ENCODE measurements around the gene MGAT1. TPM values are rescaled to one million over a fixed set of nuclear protein-coding genes. Genes with fewer than 3 reads are reported as not detected.
"Not testable (repeated sequence)": the region's sequence is repeated elsewhere in the genome, so short reads cannot be mapped to it uniquely, and the experiment has no call there.

Gene MGAT1
- total RNA-seq = 100 to 1,000 TPM; 150 to 160 TPM
- long read RNA-seq, donor 1, transcript MGAT1-203 (3 exons, 3,077 nt) = minor isoform, 8 of 161 reads
- long read RNA-seq, donor 1, transcript MGAT1-204 (2 exons, 1,919 nt) = minor isoform, 10 of 161 reads
- long read RNA-seq, donor 1, transcript MGAT1-201 (2 exons, 2,761 nt) = major isoform, 81 of 161 reads
- long read RNA-seq, donor 1, partial matches to known transcripts = 4 of 161 reads
- long read RNA-seq, donor 1, other reads (novel, unspliced or antisense) = 54 of 161 reads
- long read RNA-seq, donor 2, transcript MGAT1-203 (3 exons, 3,077 nt) = minor isoform, 11 of 655 reads
- long read RNA-seq, donor 2, transcript MGAT1-201 (2 exons, 2,761 nt) = major isoform, 486 of 655 reads
- long read RNA-seq, donor 2, transcript MGAT1-204 (2 exons, 1,919 nt) = minor isoform, 12 of 655 reads
- long read RNA-seq, donor 2, partial matches to known transcripts = 1 of 655 reads
- long read RNA-seq, donor 2, other reads (novel, unspliced or antisense) = 138 of 655 reads

GRCh38 chr5:180802325-180803180 is at the start of gene MGAT1:
Gene MGAT1, minus strand, starts transcription at chr5:180802806. Its CDS starts 9,835 bp downstream, at chr5:180792971.
- intact Hi-C loops (cut with DNase I) = no loop called here

GRCh38 chr5:180850434-180851078 is 48.0 kb upstream of the MGAT1 start:
- intact Hi-C loops (cut with DNase I) = no loop called here
- no peak for DNase-seq (ENCODE audit: low spot score)

More at GRCh38 chr5:180802325-180803180, at the start of gene MGAT1:
- peak; percentile 97 for DNase-seq (ENCODE audit: low spot score)

- no peak for DNase-seq (ENCODE audit: low spot score)
- intact Hi-C loops (cut with DNase I) = no loop called here
These were observed 47.2 kb upstream of the MGAT1 start for GRCh38 chr5:180849827-180850226.

- intact Hi-C loops (cut with DNase I) = no loop called here
- no peak for DNase-seq (ENCODE audit: low spot score)
These were observed 46.3 kb upstream of the MGAT1 start for GRCh38 chr5:180848878-180849277.

- intact Hi-C loops (cut with DNase I) = no loop called here
- no peak for DNase-seq (ENCODE audit: low spot score)
These were observed 45.7 kb upstream of the MGAT1 start for GRCh38 chr5:180848265-180848664.

GRCh38 chr5:180847026-180847425 is 44.4 kb upstream of the MGAT1 start:
- intact Hi-C loops (cut with DNase I) = no loop called here
- DNase-seq (ENCODE audit: low spot score) = no peak

GRCh38 chr5:180844858-180845257 is 42.3 kb upstream of the MGAT1 start:
- no peak for DNase-seq (ENCODE audit: low spot score)
- intact Hi-C loops (cut with DNase I) = no loop called here

- intact Hi-C loops (cut with DNase I) = no loop called here
- DNase-seq (ENCODE audit: low spot score) = no peak
These were observed 41.8 kb upstream of the MGAT1 start for GRCh38 chr5:180844432-180844831.

- intact Hi-C loops (cut with DNase I) = loop anchor here in 1 of 2 donors (10.0 kb wide), 1 partner anchor 55 kb away; no protein-coding TSS in a partner anchor
- DNase-seq (ENCODE audit: low spot score) = no peak
These were observed 37.3 kb upstream of the MGAT1 start for GRCh38 chr5:180839935-180840334.

- no peak for DNase-seq (ENCODE audit: low spot score)
- intact Hi-C loops (cut with DNase I) = loop anchor here in 1 of 2 donors (10.0 kb wide), 1 partner anchor 54 kb away; no protein-coding TSS in a partner anchor
These were observed 36.6 kb upstream of the MGAT1 start for GRCh38 chr5:180839227-180839626.

GRCh38 chr5:180837478-180837877 is 34.9 kb upstream of the MGAT1 start:
- intact Hi-C loops (cut with DNase I) = loop anchor here in 1 of 2 donors (10.0 kb wide), 1 partner anchor 53 kb away; no protein-coding TSS in a partner anchor
- DNase-seq (ENCODE audit: low spot score) = no peak

- no peak for DNase-seq (ENCODE audit: low spot score)
- intact Hi-C loops (cut with DNase I) = loop anchor here in 1 of 2 donors (10.0 kb wide), 1 partner anchor 48 kb away; no protein-coding TSS in a partner anchor
These were observed 30.0 kb upstream of the MGAT1 start for GRCh38 chr5:180832638-180833068.

- DNase-seq (ENCODE audit: low spot score) = peak; percentile 95
- intact Hi-C loops (cut with DNase I) = loop anchor here in 1 of 2 donors (2.0 to 10.0 kb wide), 2 partner anchors 29 to 47 kb away; partner anchors contain the start of gene ZFP62
These were observed 28.8 kb upstream of the MGAT1 start for GRCh38 chr5:180831139-180832093.

GRCh38 chr5:180830253-180831138 is 27.9 kb upstream of the MGAT1 start:
- intact Hi-C loops (cut with DNase I) = loop anchor here in 1 of 2 donors (2.0 to 10.0 kb wide), 2 partner anchors 30 to 46 kb away; partner anchors contain the start of gene ZFP62

GRCh38 chr5:180829726-180830125 is 27.1 kb upstream of the MGAT1 start:
- intact Hi-C loops (cut with DNase I) = loop anchor here in 1 of 2 donors (2.0 to 10.0 kb wide), 2 partner anchors 31 to 45 kb away; partner anchors contain the start of gene ZFP62
- DNase-seq (ENCODE audit: low spot score) = no peak

More at GRCh38 chr5:180830253-180831138, 27.9 kb upstream of the MGAT1 start:
- DNase-seq (ENCODE audit: low spot score) = peak; percentile 90

GRCh38 chr5:180828756-180829531 is 26.3 kb upstream of the MGAT1 start:
- DNase-seq (ENCODE audit: low spot score); intact Hi-C loops (cut with DNase I): not testable (repeated sequence)
